GM12878 (cell line): Measurements from ENCODE around the gene STX10. TPM values are rescaled to one million over a fixed set of nuclear protein-coding genes. Genes with fewer than 3 reads are reported as not detected.

ENCODE experiments used
- ATAC-seq: fragments of 200-7000 bp; cut with Tn5 transposase; 3 replicates; pipeline ENCODE4 v1.9.1; 2020; ENCODE audit warnings: mild to moderate bottlenecking, moderate library complexity
- BruUV-seq: library from RNA; stranded (reverse); fragments of 400-500 nt; replicated peaks from 2 replicates; lab custom pipeline; 2021; lab: Mats Ljungman, UMichigan
- CTCF ChIA-PET: fragments of 300-600 bp; sonication (Branson Sonifier 250); formaldehyde crosslinking; extraction: SDS; loops from one replicate; lab custom pipeline; 2021; ENCODE audit warnings: inconsistent platforms; lab: Yijun Ruan, JAX
- POLR2A ChIA-PET: fragments of 350-600 bp; formaldehyde crosslinking; extraction: SDS; loops from one replicate; lab custom pipeline; 2021; ENCODE audit warnings: inconsistent platforms; lab: Charles Lee
- RAD21 ChIA-PET: fragments of 300-600 bp; sonication (Branson Sonifier 250); formaldehyde crosslinking; loops from one replicate; lab custom pipeline; 2023; ENCODE audit warnings: antibody characterized with exemption; ENCODE audit not compliant: unreplicated experiment; lab: Charles Lee
- SMC1A ChIA-PET: fragments of 300-600 bp; sonication (Branson Sonifier 250); formaldehyde crosslinking; loops from one replicate; lab custom pipeline; 2023; ENCODE audit not compliant: unreplicated experiment, uncharacterized antibody; lab: Charles Lee
- DNase-seq: peaks from one replicate; pipeline ENCODE4 v3.0.0-alpha.2; 2011; ENCODE audit warnings: low read depth, low spot score
- FAIRE-seq: peaks from 3 replicates; lab custom pipeline; 2011; peaks lifted over from hg19 to GRCh38; lab: Jason Lieb, UNC
- H2AFZ ChIP-seq: 2 replicates; pipeline ENCODE4 v1.6.0; 2011; ENCODE audit warnings: low read depth, low read length, control low read depth; ENCODE audit not compliant: control insufficient read depth
- H3K27ac ChIP-seq: 2 replicates; pipeline ENCODE4 v1.5.1; 2011; ENCODE audit warnings: control low read depth; ENCODE audit not compliant: control insufficient read depth, insufficient read depth
- H3K27me3 ChIP-seq, 2 experiments: replicated peaks in 1 of 2; 2 replicates each; pipeline versions ENCODE4 v1.6.0 to v1.6.1; 2011; ENCODE audit warnings: low read length in 1 of 2; ENCODE audit not compliant: control insufficient read depth in 2 of 2, insufficient read depth in 2 of 2
- H3K36me3 ChIP-seq, 2 experiments: 2 replicates each; pipeline ENCODE4 v1.5.1; 2011; ENCODE audit warnings: low read length in 1 of 2; ENCODE audit not compliant: control insufficient read depth in 2 of 2, insufficient read depth in 2 of 2
- H3K4me1 ChIP-seq: 2 replicates; pipeline ENCODE4 v1.6.1; 2011; ENCODE audit warnings: mild to moderate bottlenecking, low read length, moderate library complexity, mixed read lengths; ENCODE audit not compliant: control insufficient read depth, insufficient read depth
- H3K4me2 ChIP-seq: 2 replicates; pipeline ENCODE4 v1.6.0; 2011; ENCODE audit warnings: control low read depth; ENCODE audit not compliant: control insufficient read depth, insufficient read depth
- H3K4me3 ChIP-seq: fragments of 200-600 bp; sonication (generic); 2 replicates; pipeline ENCODE4 v1.5.1; 2016
- H3K79me2 ChIP-seq: 2 replicates; pipeline ENCODE4 v1.6.0; 2011; ENCODE audit warnings: low read length; ENCODE audit not compliant: control insufficient read depth, insufficient read depth
- H3K9ac ChIP-seq: 2 replicates; pipeline ENCODE4 v1.8.0; 2011; ENCODE audit warnings: low read length, control low read depth, mixed read lengths; ENCODE audit not compliant: control insufficient read depth, insufficient read depth
- H3K9me3 ChIP-seq: replicated peaks from 3 replicates; pipeline ENCODE4 v1.5.1; 2011; ENCODE audit warnings: mild to moderate bottlenecking, low read length; ENCODE audit not compliant: control insufficient read depth, insufficient read depth
- H4K20me1 ChIP-seq: 2 replicates; pipeline ENCODE4 v1.6.0; 2011; ENCODE audit not compliant: control insufficient read depth, insufficient read depth
- BHLHE40 ChIP-seq, 2 experiments: fragments of 450-650 bp in 1 of 2; IDR thresholded peaks; 2 replicates each; pipeline ENCODE4 v1.6.1; 2011 to 2017; ENCODE audit warnings: low read depth in 2 of 2, borderline replicate concordance in 1 of 2, improper control_type of control experiment in 1 of 2, low read length in 1 of 2, mild to moderate bottlenecking in 1 of 2
- CHD4 ChIP-seq: fragments of 200-600 bp; sonication (generic); IDR thresholded peaks from 2 replicates; pipeline ENCODE4 v1.6.1; 2016; ENCODE audit warnings: mild to moderate bottlenecking
- LARP7 ChIP-seq: fragments of 450-650 bp; IDR thresholded peaks from 2 replicates; pipeline ENCODE4 v1.6.1; 2017; ENCODE audit warnings: mild to moderate bottlenecking
- NR2F1 ChIP-seq: fragments of 450-650 bp; conservative IDR thresholded peaks from 2 replicates; pipeline ENCODE4 v1.6.1; 2017; ENCODE audit warnings: mild to moderate bottlenecking
- RCOR1 ChIP-seq: conservative IDR thresholded peaks from 2 replicates; pipeline ENCODE4 v1.6.1; 2012; ENCODE audit warnings: low read depth, low read length, improper control_type of control experiment
- RELB ChIP-seq: fragments of 450-650 bp; IDR thresholded peaks from 2 replicates; pipeline ENCODE4 v1.6.1; 2017; ENCODE audit warnings: low read depth, mild to moderate bottlenecking, moderate library complexity
- STAT1 ChIP-seq: fragments of 450-650 bp; conservative IDR thresholded peaks from 2 replicates; pipeline ENCODE4 v1.6.1; 2014; ENCODE audit warnings: antibody characterized with exemption, mild to moderate bottlenecking
- TCF3 ChIP-seq: IDR thresholded peaks from 2 replicates; pipeline ENCODE4 v1.6.1; 2012; ENCODE audit warnings: low read depth, mild to moderate bottlenecking, low read length, borderline replicate concordance; ENCODE audit not compliant: insufficient read depth
- ZBED1 ChIP-seq: IDR thresholded peaks from 2 replicates; pipeline ENCODE4 v1.6.1; 2016; ENCODE audit warnings: borderline replicate concordance
- ZNF384 ChIP-seq: IDR thresholded peaks from 2 replicates; pipeline ENCODE4 v1.6.1; 2012; ENCODE audit warnings: low read depth, mild to moderate bottlenecking, low read length, improper control_type of control experiment, borderline replicate concordance
- ZZZ3 ChIP-seq: IDR thresholded peaks from 2 replicates; pipeline ENCODE4 v1.6.1; 2011; ENCODE audit warnings: low read depth; ENCODE audit not compliant: control insufficient read depth, insufficient read length
- WGBS: methylation state at CpG from one replicate; pipeline ENCODE4 v1.1.6; 2016; ENCODE audit warnings: low lambda C conversion rate; ENCODE audit not compliant: insufficient replicate concordance, insufficient coverage; ENCODE audit errors: missing lambda C conversion rate; 5-methylcytosine and 5-hydroxymethylcytosine counted together
- in situ Hi-C: fragments of 300-500 bp; cut with MboI; formaldehyde crosslinking; loops from 9 replicates; pipeline ENCODE4 v1.14.3; 2018; ENCODE audit warnings: mixed read lengths
- intact Hi-C: fragments of 100-400 bp; cut with micrococcal nuclease; formaldehyde crosslinking; loops from one replicate; pipeline ENCODE4 v1.14.2; 2022; ENCODE audit not compliant: unreplicated experiment
- polyA plus RNA-seq, 11 experiments: library from polyadenylated mRNA; depleted of rRNA in 4 of 11; unstranded in 6 of 11; stranded (reverse) in 5 of 11; fragments of >200 nt; fragmentation: Nextera tagmentation in 4 of 11; fragmentation: Illumina TruSeq in 1 of 11; extraction: Ambion mirVana in 4 of 11; extraction: Trizol in 1 of 11; gene quantifications; 1 replicate in 1 of 11; 2 replicates in 10 of 11; pipeline versions ENCODE4 v1.2.1 to v1.2.3, GENCODE V29; 2011 to 2016; ENCODE audit warnings: inconsistent platforms in 2 of 11, missing spikeins in 2 of 11, low read depth in 1 of 11
- total RNA-seq, 4 experiments: library from RNA; depleted of rRNA in 3 of 4; stranded (reverse); fragments of >200 nt in 3 of 4; fragmentation: Illumina TruSeq in 1 of 4; extraction: Trizol in 1 of 4; gene quantifications; 2 replicates each; pipeline versions ENCODE4 v1.2.1 to v1.2.3, GENCODE V29; 2013 to 2021
- TF ChIP-seq, protein P1 (sequence below): fragments of 150-350 bp; IDR thresholded peaks from 2 replicates; pipeline ENCODE4 v1.6.1; 2016; ENCODE audit warnings: low read depth, low read length

Gene STX10
- total and polyA plus RNA-seq, 10 of the 15 experiments (the other 5 are each of a cell fraction or from before 2014, with no cell fraction given) = 0.56 to 76.1 (median 47.6) TPM

DNA sequence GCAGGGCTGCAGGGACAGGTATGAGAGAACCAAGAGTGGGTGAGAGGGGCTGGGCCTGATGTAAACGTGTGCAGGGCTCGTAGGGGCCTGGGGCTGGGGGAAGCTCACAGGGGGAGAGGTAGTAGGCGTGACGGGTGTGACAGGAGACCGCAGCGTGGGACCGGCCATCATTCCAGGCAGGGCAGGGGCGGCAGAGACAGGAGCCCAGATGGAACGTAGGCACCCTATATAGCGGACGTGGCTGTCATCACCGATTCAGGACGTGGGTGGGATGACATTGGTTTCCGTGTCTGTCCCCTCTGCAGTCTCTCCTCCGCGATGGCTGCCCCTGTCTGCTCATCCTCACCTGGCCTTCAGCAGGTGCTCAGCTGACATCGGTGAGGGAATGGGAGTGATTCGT lies 48.5 kb upstream of the STX10 start:
- 84% methylated on average over 10 of the region's 18 CpGs for WGBS
- intact Hi-C loops = no loop called here
- ChIA-PET SMC1A (interaction anchor here (1.1 kb wide), 1 partner anchor 104 kb away, joined by 3 read pairs; no protein-coding TSS in a partner anchor), POLR2A (interaction anchor here (0.6 kb wide), 1 partner anchor 37 kb away, joined by 3 read pairs; no protein-coding TSS in a partner anchor), RAD21 (no interaction called here), CTCF (no interaction called here)
- no peak for FAIRE-seq
- no peak overlapping the region for H3K27ac ChIP-seq
- H4K20me1 ChIP-seq = no peaks in the 10 kb centered on the region
- no peaks in the 10 kb centered on the region for H3K9me3 ChIP-seq
- no TSS peak for BruUV-seq
- no peak for DNase-seq
- in situ Hi-C loops = no loop called here
- peaks cover 3% of the 10 kb centered on the region; the same call in 1 of the 2 replicates for H3K4me1 ChIP-seq
- TF ChIP-seq TCF3 (no peak), CHD4 (no peak), STAT1 (no peak), ZZZ3 (no peak), ZBED1 (no peak), RCOR1 (no peak)
- no peaks in the 10 kb centered on the region for H3K27me3 ChIP-seq
- no peaks in the 10 kb centered on the region for H3K79me2 ChIP-seq
- no peaks in the 10 kb centered on the region for H3K36me3 ChIP-seq
- no peak overlapping the region for H3K4me3 ChIP-seq
- no peak overlapping the region for H3K4me2 ChIP-seq
- ATAC-seq = no peak
- no peak overlapping the region for H3K9ac ChIP-seq
- no peak overlapping the region for H2AFZ ChIP-seq

DNA sequence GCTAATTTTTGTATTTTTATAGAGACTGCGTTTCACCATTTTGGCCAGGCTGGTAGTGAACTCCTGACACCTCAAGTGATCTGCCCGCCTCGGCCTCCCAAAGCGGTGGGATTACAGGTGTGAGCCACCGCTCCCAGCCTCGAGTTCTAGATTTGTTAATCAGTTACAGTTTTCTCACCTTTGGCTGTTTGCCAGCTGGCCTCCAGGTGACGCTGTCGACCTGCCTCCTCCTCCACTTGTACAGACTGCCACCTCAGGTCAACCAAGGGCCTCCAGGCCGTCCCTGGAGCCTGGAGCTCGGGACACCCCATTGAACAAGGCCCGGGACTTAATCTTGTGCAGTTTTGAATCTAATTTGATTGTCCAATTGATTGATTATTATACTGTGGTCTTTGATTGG lies 45.5 kb upstream of the STX10 start:
- ATAC-seq (peak; percentile 88), DNase-seq (no peak), FAIRE-seq (no peak)
- Histone ChIP-seq H3K4me3 (no peak overlapping the region), H4K20me1 (no peaks in the 10 kb centered on the region), H3K4me1 (peaks cover 6% of the 10 kb centered on the region; the same call in 1 of the 2 replicates), H3K27ac (no peak overlapping the region), H3K9ac (no peak overlapping the region), H3K4me2 (no peak overlapping the region), H3K79me2 (no peaks in the 10 kb centered on the region), H3K9me3 (no peaks in the 10 kb centered on the region), H3K27me3 (no peaks in the 10 kb centered on the region), H3K36me3 (no peaks in the 10 kb centered on the region), H2AFZ (no peak overlapping the region)
- no TSS peak for BruUV-seq
- ChIA-PET POLR2A (interaction anchor here (1.0 to 1.1 kb wide), 4 partner anchors 14 to 67 kb away, joined by 3 to 4 read pairs (median 3); no protein-coding TSS in a partner anchor), RAD21 (interaction anchor here (0.5 to 2.1 kb wide), 14 partner anchors 10 to 234 kb away, joined by 3 to 25 read pairs (median 3); no protein-coding TSS in a partner anchor), CTCF (interaction anchor here (0.5 to 7.5 kb wide), 28 partner anchors 10 to 394 kb away, joined by 3 to 118 read pairs (median 6); partner anchors contain the start of genes IER2 and STX10), SMC1A (interaction anchor here (0.7 to 2.6 kb wide), 12 partner anchors 10 to 80 kb away, joined by 3 to 16 read pairs (median 4); no protein-coding TSS in a partner anchor)
- WGBS = 24% methylated on average over 11 of the region's 11 CpGs
- intact Hi-C loops (loop anchor here (1.0 kb wide), 1 partner anchor 67 kb away; no protein-coding TSS in a partner anchor), in situ Hi-C loops (no loop called here)
- TF ChIP-seq LARP7 (no peak), ZNF384 (no peak), RELB (no peak), NR2F1 (peak; percentile 42; the same call in 1 of the 2 replicates), BHLHE40 (IDR thresholded peaks at IDR 0.05; ENCODE audit: borderline replicate concordance in 1 of 2, low read depth in 2 of 2, low read length in 1 of 2) (no peak)
- TF ChIP-seq, protein P1, sequence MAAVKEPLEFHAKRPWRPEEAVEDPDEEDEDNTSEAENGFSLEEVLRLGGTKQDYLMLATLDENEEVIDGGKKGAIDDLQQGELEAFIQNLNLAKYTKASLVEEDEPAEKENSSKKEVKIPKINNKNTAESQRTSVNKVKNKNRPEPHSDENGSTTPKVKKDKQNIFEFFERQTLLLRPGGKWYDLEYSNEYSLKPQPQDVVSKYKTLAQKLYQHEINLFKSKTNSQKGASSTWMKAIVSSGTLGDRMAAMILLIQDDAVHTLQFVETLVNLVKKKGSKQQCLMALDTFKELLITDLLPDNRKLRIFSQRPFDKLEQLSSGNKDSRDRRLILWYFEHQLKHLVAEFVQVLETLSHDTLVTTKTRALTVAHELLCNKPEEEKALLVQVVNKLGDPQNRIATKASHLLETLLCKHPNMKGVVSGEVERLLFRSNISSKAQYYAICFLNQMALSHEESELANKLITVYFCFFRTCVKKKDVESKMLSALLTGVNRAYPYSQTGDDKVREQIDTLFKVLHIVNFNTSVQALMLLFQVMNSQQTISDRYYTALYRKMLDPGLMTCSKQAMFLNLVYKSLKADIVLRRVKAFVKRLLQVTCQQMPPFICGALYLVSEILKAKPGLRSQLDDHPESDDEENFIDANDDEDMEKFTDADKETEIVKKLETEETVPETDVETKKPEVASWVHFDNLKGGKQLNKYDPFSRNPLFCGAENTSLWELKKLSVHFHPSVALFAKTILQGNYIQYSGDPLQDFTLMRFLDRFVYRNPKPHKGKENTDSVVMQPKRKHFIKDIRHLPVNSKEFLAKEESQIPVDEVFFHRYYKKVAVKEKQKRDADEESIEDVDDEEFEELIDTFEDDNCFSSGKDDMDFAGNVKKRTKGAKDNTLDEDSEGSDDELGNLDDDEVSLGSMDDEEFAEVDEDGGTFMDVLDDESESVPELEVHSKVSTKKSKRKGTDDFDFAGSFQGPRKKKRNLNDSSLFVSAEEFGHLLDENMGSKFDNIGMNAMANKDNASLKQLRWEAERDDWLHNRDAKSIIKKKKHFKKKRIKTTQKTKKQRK = no peak
